Activated gamma-delta T cell treated with Interleukin-2 at 50 U/mL for 16 hours (primary cell): ENCODE data around the gene PDIA6.

ENCODE experiments used
- DNase-seq: peaks from one replicate; pipeline ENCODE4 v3.0.0-alpha.2; 2020

PDIA6 gene

DNA sequence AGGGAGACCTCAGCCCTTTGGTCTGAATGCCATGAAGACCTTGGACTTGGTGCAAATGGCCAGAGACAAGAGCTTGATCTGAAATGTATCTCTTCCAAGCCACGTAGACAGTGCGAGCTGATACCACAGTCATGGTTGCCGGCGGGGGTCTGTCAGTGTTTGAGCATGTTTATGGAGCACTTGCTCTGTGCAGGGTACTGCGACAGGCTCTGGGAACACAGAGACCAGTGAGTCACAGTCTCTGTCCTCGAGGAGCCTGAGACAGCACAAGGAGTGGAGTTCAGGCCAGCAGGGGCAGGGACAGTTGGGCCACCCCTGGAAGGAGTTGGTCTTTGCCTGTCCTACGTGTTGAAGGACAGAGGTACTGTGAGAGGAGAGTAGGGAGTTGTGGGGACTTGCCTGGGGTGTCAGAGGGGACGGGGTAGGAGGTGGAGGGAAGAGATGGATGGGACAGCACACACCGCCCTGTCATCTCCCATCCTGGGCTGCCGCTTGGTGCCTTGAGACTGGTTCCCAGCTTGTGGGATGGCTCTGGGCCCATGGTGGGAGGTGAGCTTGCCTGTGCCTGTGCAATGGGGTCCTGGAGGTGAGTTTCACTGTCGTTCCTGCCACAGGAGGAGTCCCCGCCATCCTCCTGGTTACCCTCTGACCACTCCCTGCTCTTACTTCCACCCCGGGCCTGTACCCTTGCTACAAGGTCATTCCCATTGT, 51.6 kb downstream of the PDIA6 start:
- DNase-seq: no peak

GRCh38 chr2:10759151-10759714, 53.4 kb downstream of the PDIA6 start:
- DNase-seq: no peak

- no peak for DNase-seq
These were observed 54.7 kb downstream of the PDIA6 start for GRCh38 chr2:10757814-10758286.

- no peak for DNase-seq
These were observed 57.0 kb downstream of the PDIA6 start for GRCh38 chr2:10755621-10756020.

- DNase-seq: no peak
These were observed 58.7 kb downstream of the PDIA6 start for GRCh38 chr2:10753876-10754275.

DNA sequence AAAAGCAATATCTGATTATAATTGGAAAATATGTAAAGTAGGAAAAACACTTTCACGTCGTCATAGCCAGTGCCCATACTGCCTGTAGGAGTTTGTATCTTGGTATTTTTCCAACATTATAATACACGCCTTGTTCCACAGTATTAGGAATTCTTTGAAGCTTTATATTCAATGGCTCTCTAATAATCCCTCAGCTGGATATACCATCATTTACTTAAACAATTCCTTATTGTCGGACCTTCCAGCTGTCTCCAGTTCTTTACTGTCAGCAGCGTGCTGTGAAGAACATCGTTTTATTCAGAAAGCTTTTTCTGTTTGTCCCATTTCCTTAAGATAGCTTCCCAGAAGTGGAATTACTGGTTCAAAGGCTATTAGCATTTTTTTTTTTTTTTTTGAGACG, 59.4 kb downstream of the PDIA6 start:
- no peak for DNase-seq

- no peak for DNase-seq
These were observed 60.3 kb downstream of the PDIA6 start for GRCh38 chr2:10752236-10752635.

DNA sequence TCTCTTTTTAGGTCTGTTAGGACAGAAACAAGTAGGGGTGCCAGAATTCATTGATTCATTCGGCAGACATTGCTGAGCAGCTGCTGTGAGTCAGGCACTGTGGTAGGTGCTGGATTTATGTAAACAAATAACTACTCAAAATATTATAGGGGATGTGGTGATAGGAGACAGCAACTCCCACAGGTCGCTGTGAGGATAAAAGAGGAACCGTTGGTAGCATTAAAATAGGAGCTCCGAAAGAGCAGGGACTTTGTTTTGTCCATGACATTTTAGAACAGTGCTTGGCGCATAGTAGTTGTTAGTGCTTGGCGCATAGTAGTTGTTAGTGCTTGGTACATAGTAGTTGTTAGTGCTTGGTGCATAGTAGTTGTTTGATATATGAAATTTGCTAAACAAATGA, 62.0 kb downstream of the PDIA6 start:
- no peak for DNase-seq

GRCh38 chr2:10742666-10743065, 69.9 kb downstream of the PDIA6 start:
- no peak for DNase-seq

DNA sequence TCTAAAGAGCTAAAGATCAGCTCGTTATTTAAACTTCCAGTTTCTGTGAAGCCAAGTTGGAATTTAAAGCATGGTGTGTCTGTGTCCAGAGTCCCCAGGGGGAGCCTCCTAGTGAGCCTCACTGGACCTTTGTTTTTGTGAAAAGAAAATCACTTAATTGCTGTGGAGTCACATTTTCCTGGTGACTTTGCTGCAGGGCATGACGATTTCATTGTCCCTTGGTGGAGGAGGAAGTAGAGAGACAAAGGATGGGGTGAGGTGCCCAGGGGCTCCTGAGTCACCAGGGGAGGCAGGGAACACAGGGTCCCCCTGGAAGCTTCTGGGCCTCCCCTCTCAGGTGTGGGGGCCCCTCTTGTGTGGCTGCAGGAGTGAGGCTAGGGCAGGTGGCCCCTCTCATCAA, 71.4 kb downstream of the PDIA6 start:
- no peak for DNase-seq

- no peak for DNase-seq
These were observed 72.4 kb downstream of the PDIA6 start for GRCh38 chr2:10740226-10740625.

- DNase-seq: no peak
These were observed 74.4 kb downstream of the PDIA6 start for GRCh38 chr2:10738192-10738591.

GRCh38 chr2:10733980-10734379, 78.6 kb downstream of the PDIA6 start:
- DNase-seq: no peak

GRCh38 chr2:10733566-10733925, 79.0 kb downstream of the PDIA6 start:
- no peak for DNase-seq
